Activated CD8-positive, alpha-beta T cell treated with anti-CD3 and anti-CD28 coated beads, Interleukin-2, amount 10 ng/mL, durations not matched to agents 7 days and 5 days (primary cell): ENCODE results near the gene RBPJL. TPM values are rescaled to one million over a fixed set of nuclear protein-coding genes. Genes with fewer than 3 reads are reported as not detected.
A peak's percentile ranks its signal among the peaks of the same experiment; 100 is the strongest.

Experiments
- ATAC-seq: fragments of 150-1000 bp; cut with Tn5 transposase; one replicate; pipeline ENCODE4 v1.10.0; 2021; ENCODE audit warnings: moderate library complexity
- CTCF ChIA-PET: fragments of 350-600 bp; sonication (Branson Sonifier 250); formaldehyde crosslinking; loops from one replicate; lab custom pipeline; 2021; ENCODE audit warnings: antibody characterized with exemption; lab: Charles Lee
- POLR2A ChIA-PET: fragments of 350-600 bp; sonication (Branson Sonifier 250); formaldehyde crosslinking; loops from one replicate; lab custom pipeline; 2021; ENCODE audit warnings: antibody characterized with exemption; lab: Charles Lee
- DNase-seq: peaks from one replicate; pipeline ENCODE4 v3.0.0-alpha.2; 2020
- H3K27ac Mint-ChIP-seq: one replicate; pipeline ENCODE4 v1.8.0; 2021; ENCODE audit warnings: mild to moderate bottlenecking, mixed read lengths
- H3K27me3 Mint-ChIP-seq: one replicate; pipeline ENCODE4 v1.8.0; 2021; ENCODE audit warnings: low read depth, mixed read lengths
- H3K36me3 Mint-ChIP-seq: one replicate; pipeline ENCODE4 v1.8.0; 2021; ENCODE audit warnings: low read depth, mixed read lengths
- H3K4me1 Mint-ChIP-seq: one replicate; pipeline ENCODE4 v1.8.0; 2021; ENCODE audit warnings: low read depth, mixed read lengths
- H3K4me3 Mint-ChIP-seq: one replicate; pipeline ENCODE4 v1.8.0; 2021; ENCODE audit warnings: mild to moderate bottlenecking, mixed read lengths
- H3K9me3 Mint-ChIP-seq: one replicate; pipeline ENCODE4 v1.8.0; 2022; ENCODE audit warnings: mixed read lengths; ENCODE audit not compliant: insufficient read depth
- total RNA-seq, 2 experiments: library from RNA; stranded (reverse); gene quantifications; one replicate each; pipeline ENCODE4 v1.2.3, GENCODE V29; 2021

The RBPJL gene
- total RNA-seq, 2 experiments from 2014 or later = not detected

DNA sequence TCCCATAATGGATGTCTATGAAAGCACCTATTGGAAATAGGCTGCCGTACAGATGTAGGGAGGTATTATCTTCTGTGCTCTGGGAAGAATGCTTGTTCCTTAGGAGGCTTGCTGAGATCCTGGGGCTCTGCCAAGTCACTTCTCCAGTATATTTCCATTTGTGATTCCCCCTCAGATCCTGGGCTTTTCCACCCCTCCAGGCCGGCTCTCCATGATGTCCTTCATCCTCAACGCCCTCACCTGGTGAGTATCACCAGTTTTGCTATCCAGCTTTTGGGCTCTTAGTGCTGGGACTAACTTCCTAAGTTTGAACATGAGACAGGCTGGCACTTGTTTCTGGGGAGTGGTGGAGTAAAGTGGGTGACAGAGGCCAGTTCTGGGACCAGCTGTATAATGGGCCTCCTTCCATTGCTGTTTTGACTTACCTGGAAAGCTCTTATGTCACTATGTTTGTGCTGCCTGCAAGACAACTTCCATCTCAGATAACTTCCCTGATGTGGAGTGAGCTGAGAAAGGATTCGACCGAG lies 58.9 kb downstream of the RBPJL start:
- no peak for ATAC-seq
- CTCF ChIA-PET = interaction anchor here (1.2 to 20.4 kb wide), 5 partner anchors 8 to 87 kb away, joined by 4 to 606 read pairs (median 109); partner anchors contain the start of gene SDC4
- H3K27ac Mint-ChIP-seq = no peak overlapping the region
- peaks cover 41% of the 10 kb centered on the region for H3K36me3 Mint-ChIP-seq
- no peaks in the 10 kb centered on the region for H3K9me3 Mint-ChIP-seq
- peak; percentile 17 for DNase-seq
- POLR2A ChIA-PET = interaction anchor here (1.0 kb wide), 1 partner anchor 8 kb away, joined by 3 read pairs; no protein-coding TSS in a partner anchor
- H3K27me3 Mint-ChIP-seq = no peaks in the 10 kb centered on the region
- peaks cover 62% of the 10 kb centered on the region for H3K4me1 Mint-ChIP-seq
- H3K4me3 Mint-ChIP-seq = peak overlapping the region; percentile 34

DNA sequence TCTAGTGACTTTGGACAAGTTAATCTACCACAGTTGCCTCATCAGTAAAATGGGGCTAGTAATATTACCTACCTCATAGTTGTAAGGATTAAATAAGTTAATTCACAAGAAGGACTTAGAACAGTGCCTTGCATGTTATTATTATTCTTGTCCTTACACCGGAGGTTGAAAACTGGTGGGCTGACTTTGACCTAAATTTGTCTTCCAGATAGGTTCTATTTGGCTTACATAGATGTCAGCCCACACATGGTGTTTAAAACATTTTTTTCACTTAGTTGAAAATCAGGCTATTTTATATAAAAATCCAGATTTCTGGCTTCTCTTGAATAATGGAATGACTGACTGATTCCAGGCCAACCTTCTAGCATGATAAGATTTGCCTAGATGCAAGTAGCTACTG lies 59.6 kb downstream of the RBPJL start:
- CTCF ChIA-PET = interaction anchor here (1.0 to 20.4 kb wide), 6 partner anchors 7 to 405 kb away, joined by 4 to 606 read pairs (median 58); partner anchors contain the start of gene SDC4
- no peaks in the 10 kb centered on the region for H3K9me3 Mint-ChIP-seq
- no peaks in the 10 kb centered on the region for H3K27me3 Mint-ChIP-seq
- no peak overlapping the region for H3K4me3 Mint-ChIP-seq
- POLR2A ChIA-PET = no interaction called here
- peaks cover 41% of the 10 kb centered on the region for H3K36me3 Mint-ChIP-seq
- peaks cover 62% of the 10 kb centered on the region for H3K4me1 Mint-ChIP-seq
- no peak overlapping the region for H3K27ac Mint-ChIP-seq
- DNase-seq (no peak), ATAC-seq (no peak)

DNA sequence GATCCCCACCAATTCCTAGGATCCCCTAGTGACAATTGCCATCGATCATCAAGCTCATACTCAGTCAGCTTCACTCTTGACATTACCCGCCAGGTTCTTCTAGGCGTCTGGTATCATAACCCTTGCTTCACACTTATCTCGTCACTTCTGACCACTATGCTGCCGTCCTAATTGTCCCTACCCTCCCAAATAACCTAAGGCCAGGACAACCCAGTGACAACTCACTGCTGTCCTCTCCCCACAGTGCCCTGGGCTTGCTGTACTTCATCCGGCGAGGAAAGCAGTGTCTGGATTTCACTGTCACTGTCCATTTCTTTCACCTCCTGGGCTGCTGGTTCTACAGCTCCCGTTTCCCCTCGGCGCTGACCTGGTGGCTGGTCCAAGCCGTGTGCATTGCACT lies 60.0 kb downstream of the RBPJL start:
- ChIA-PET POLR2A (no interaction called here), CTCF (interaction anchor here (1.0 to 20.4 kb wide), 7 partner anchors 7 to 405 kb away, joined by 3 to 606 read pairs (median 7); partner anchors contain the start of gene SDC4)
- no peak overlapping the region for H3K4me3 Mint-ChIP-seq
- no peaks in the 10 kb centered on the region for H3K27me3 Mint-ChIP-seq
- DNase-seq = no peak
- no peak for ATAC-seq
- no peaks in the 10 kb centered on the region for H3K9me3 Mint-ChIP-seq
- peaks cover 41% of the 10 kb centered on the region for H3K36me3 Mint-ChIP-seq
- H3K4me1 Mint-ChIP-seq = peaks cover 64% of the 10 kb centered on the region
- H3K27ac Mint-ChIP-seq = no peak overlapping the region

DNA sequence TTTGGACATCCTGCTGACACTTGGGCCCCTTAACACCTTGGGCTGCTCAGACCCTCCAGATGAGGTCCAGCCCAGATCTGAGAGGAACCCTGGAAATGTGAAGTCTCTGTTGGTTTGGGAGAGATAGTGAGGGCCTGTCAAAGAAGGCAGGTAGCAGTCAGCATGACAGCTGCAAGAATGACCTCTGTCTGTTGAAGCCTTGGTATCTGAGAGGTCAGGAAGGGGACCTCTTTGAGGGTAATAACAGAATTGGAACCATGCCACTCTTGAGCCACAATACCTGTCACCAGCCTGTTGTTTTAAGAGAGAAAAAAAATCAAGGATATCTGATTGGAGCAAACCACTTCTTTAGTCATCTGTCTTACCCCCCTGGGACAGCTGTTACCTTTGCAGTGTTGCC lies 60.5 kb downstream of the RBPJL start:
- H3K36me3 Mint-ChIP-seq = peaks cover 41% of the 10 kb centered on the region
- no peak overlapping the region for H3K4me3 Mint-ChIP-seq
- ChIA-PET POLR2A (interaction anchor here (0.6 kb wide), 1 partner anchor 87 kb away, joined by 3 read pairs; no protein-coding TSS in a partner anchor), CTCF (interaction anchor here (1.0 to 20.4 kb wide), 6 partner anchors 19 to 404 kb away, joined by 3 to 606 read pairs (median 6); partner anchors contain the start of gene SDC4)
- H3K4me1 Mint-ChIP-seq = peaks cover 61% of the 10 kb centered on the region
- DNase-seq (no peak), ATAC-seq (no peak)
- no peak overlapping the region for H3K27ac Mint-ChIP-seq
- no peaks in the 10 kb centered on the region for H3K27me3 Mint-ChIP-seq
- no peaks in the 10 kb centered on the region for H3K9me3 Mint-ChIP-seq

Other genes with a start within 250 kb of the RBPJL start
- gene KCNS1, start 205.7 kb upstream of the RBPJL start, total RNA-seq = under 1 TPM; 0.05 to 0.11 TPM
- gene WFDC5, start 191.7 kb upstream of the RBPJL start, total RNA-seq = not detected
- gene WFDC12, start 182.4 kb upstream of the RBPJL start, total RNA-seq = not detected
- gene PI3, start 131.9 kb upstream of the RBPJL start, total RNA-seq = not detected
- gene SEMG1, start 99.8 kb upstream of the RBPJL start, total RNA-seq = not detected
- not detected for gene SEMG2, start 85.5 kb upstream of the RBPJL start, total RNA-seq
- gene SLPI, start 52.3 kb upstream of the RBPJL start, total RNA-seq = not detected
- gene MATN4, start 1.5 kb downstream of the RBPJL start, total RNA-seq = under 1 TPM in 1 of 2 experiments, not detected in 1; 0.39 TPM
- 1 to 10 TPM; 6.6 to 6.7 TPM for gene SDC4, start 41.6 kb downstream of the RBPJL start, total RNA-seq
- gene SYS1, start 56.3 kb downstream of the RBPJL start, total RNA-seq = 10 to 100 TPM; 28.0 to 30.8 TPM
- under 1 TPM in 1 of 2 experiments, not detected in 1; 0.16 TPM for gene TP53TG5, start 71.5 kb downstream of the RBPJL start, total RNA-seq
- gene DBNDD2, start 101.4 kb downstream of the RBPJL start, total RNA-seq = 1 to 10 TPM; 8.1 to 10.0 TPM
- gene PIGT, start 109.3 kb downstream of the RBPJL start, total RNA-seq = 10 to 100 TPM; 59.6 to 62.4 TPM
- gene WFDC2, start 162.9 kb downstream of the RBPJL start, total RNA-seq = not detected
- gene SPINT3, start 208.8 kb downstream of the RBPJL start, total RNA-seq = not detected
- gene WFDC6, start 232.6 kb downstream of the RBPJL start, total RNA-seq = not detected
- gene EPPIN, start 240.6 kb downstream of the RBPJL start, total RNA-seq = not detected